GM18505 (cell line): Measurements from ENCODE around the gene TAF9.

Experiments
- ATAC-seq: cut with Tn5 transposase; IDR thresholded peaks from one replicate; pipeline ENCODE4 v1.9.1; 2021; ENCODE audit not compliant: unreplicated experiment
- POLR2A ChIP-seq: IDR thresholded peaks from 4 replicates; pipeline ENCODE4 v1.6.1; 2011; ENCODE audit warnings: borderline replicate concordance; ENCODE audit not compliant: insufficient read depth, insufficient read length; ENCODE audit errors: extremely low read depth

TAF9 gene

GRCh38 chr5:69329905-69330489, 39.3 kb downstream of the TAF9 start:
- ATAC-seq = no peak
- TF ChIP-seq POLR2A = no peak

DNA sequence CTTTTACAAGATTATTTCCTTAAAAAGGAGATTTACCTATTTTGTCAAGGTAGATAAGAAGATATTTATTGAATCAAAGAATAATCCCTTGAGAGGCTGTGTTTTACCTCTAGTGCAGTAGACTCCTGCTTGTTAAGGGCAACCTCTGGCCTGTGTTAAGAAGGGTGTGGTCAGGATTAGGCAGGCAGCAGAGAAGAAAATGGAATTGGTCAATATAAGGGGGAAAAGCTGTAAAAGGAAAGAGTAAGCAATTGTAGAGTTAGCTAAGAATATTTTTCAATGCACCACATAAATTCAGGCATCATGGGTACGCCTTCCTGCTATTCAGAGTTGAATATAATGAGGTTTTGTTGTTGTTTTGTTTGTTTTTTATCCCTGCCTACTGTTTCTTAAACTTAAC, 43.0 kb downstream of the TAF9 start:
- ATAC-seq = no peak
- TF ChIP-seq POLR2A = no peak

- ATAC-seq = no peak
Observed at GRCh38 chr5:69317391-69317790, 51.9 kb downstream of the TAF9 start.

GRCh38 chr5:69315972-69316371, 53.3 kb downstream of the TAF9 start:
- ATAC-seq = no peak
- TF ChIP-seq POLR2A = no peak

More at GRCh38 chr5:69317391-69317790, 51.9 kb downstream of the TAF9 start:
- no peak for TF ChIP-seq POLR2A
